Prostate gland (tissue), 2 donors: ENCODE results near the gene C1orf21.

Experiments used
- CTCF ChIP-seq, 4 experiments: fragments of 200-600 bp in 2 of 4; fragments of 450-650 bp in 2 of 4; sonication (generic) in 2 of 4; IDR thresholded peaks; 1 replicate in 3 of 4; 2 replicates in 1 of 4; pipeline ENCODE4 v1.5.1; 2016 to 2019; ENCODE audit warnings: antibody characterized with exemption in 4 of 4, mild to moderate bottlenecking in 2 of 4, moderate library complexity in 2 of 4
- POLR2AphosphoS5 ChIP-seq: sonication (generic); formaldehyde crosslinking; IDR thresholded peaks from one replicate; pipeline ENCODE4 v1.6.1; 2017; ENCODE audit warnings: antibody characterized with exemption

- TF ChIP-seq CTCF (IDR thresholded peaks at IDR 0.05), result no peak
- TF ChIP-seq POLR2AphosphoS5, result no peak
Measured at GRCh38 chr1:184558691-184559090, 171.9 kb downstream of the C1orf21 start.
